ENCODE measurements around the gene ARHGAP19.

The ARHGAP19 gene

GRCh38 chr10:97307866-97308780 is 15.7 kb upstream of the ARHGAP19 start:
- POLR2A ChIA-PET = interaction anchor here (0.7 kb wide), 1 partner anchor 20 kb away, joined by 3 read pairs; no protein-coding TSS in a partner anchor
- TF ChIP-seq PRDM10 (tag by site-specific recombination; IDR thresholded peaks at IDR 0.05) (peak; percentile 38; the same call in 1 of the 2 replicates), ZSCAN5A (tag by site-specific recombination; IDR thresholded peaks at IDR 0.05) (no peak)

GRCh38 chr10:97307441-97307840 is 15.0 kb upstream of the ARHGAP19 start:
- TF ChIP-seq EGR2 (tag by site-specific recombination; IDR thresholded peaks at IDR 0.05; ENCODE audit: low read depth) = peak; percentile 84
- TF ChIP-seq ZBTB17 (tag by site-specific recombination; IDR thresholded peaks at IDR 0.05) = 0 out of 2 replicates have a peak, but pooled peaks have one; percentile 12
- peak; percentile 90 for TF ChIP-seq ZNF449 (tag by site-specific recombination; IDR thresholded peaks at IDR 0.05)
- TF ChIP-seq ZFHX2 (tag by site-specific recombination; conservative IDR thresholded peaks at IDR 0.05) = peak; percentile 89
- TF ChIP-seq PRDM10 (tag by site-specific recombination; IDR thresholded peaks at IDR 0.05) = peak; percentile 92
- TF ChIP-seq ZNF518A (tag by site-specific recombination; conservative IDR thresholded peaks at IDR 0.05; ENCODE audit: low read depth) = no peak
- TF ChIP-seq ZNF645 (tag by site-specific recombination; IDR thresholded peaks at IDR 0.05) = no peak
- Histone ChIP-seq H3K4me1 (ENCODE audit: control insufficient read depth, insufficient read depth, low read length) (no peaks in the 10 kb centered on the region), H3K4me3 (ENCODE audit: low read depth, low read length) (no peak overlapping the region), H3K36me3 (ENCODE audit: control insufficient read depth in 2 of 2, insufficient read depth in 1 of 2, low read length in 2 of 2) (no peaks in the 10 kb centered on the region), H3K9me3 (ENCODE audit: control insufficient read depth, insufficient read depth, low read depth, low read length) (no peaks in the 10 kb centered on the region), H3K27ac (ENCODE audit: extremely low read depth, low read depth, low read length) (no peak overlapping the region)
- POLR2A ChIA-PET = interaction anchor here (0.7 kb wide), 1 partner anchor 21 kb away, joined by 3 read pairs; no protein-coding TSS in a partner anchor
- CTCF ChIA-PET = no interaction called here

More at GRCh38 chr10:97307866-97308780, 15.7 kb upstream of the ARHGAP19 start:
- H3K27ac ChIP-seq (ENCODE audit: extremely low read depth, low read depth, low read length) = no peak overlapping the region
- no peaks in the 10 kb centered on the region for H3K4me1 ChIP-seq (ENCODE audit: control insufficient read depth, insufficient read depth, low read length)
- H3K9me3 ChIP-seq (ENCODE audit: control insufficient read depth, insufficient read depth, low read depth, low read length) = no peaks in the 10 kb centered on the region
- no peak overlapping the region for H3K4me3 ChIP-seq (ENCODE audit: low read depth, low read length)
- no peaks in the 10 kb centered on the region for H3K36me3 ChIP-seq (ENCODE audit: control insufficient read depth in 2 of 2, insufficient read depth in 1 of 2, low read length in 2 of 2)
- CTCF ChIA-PET = no interaction called here
